Measurements from ENCODE around the gene IGFBP3.

DNA sequence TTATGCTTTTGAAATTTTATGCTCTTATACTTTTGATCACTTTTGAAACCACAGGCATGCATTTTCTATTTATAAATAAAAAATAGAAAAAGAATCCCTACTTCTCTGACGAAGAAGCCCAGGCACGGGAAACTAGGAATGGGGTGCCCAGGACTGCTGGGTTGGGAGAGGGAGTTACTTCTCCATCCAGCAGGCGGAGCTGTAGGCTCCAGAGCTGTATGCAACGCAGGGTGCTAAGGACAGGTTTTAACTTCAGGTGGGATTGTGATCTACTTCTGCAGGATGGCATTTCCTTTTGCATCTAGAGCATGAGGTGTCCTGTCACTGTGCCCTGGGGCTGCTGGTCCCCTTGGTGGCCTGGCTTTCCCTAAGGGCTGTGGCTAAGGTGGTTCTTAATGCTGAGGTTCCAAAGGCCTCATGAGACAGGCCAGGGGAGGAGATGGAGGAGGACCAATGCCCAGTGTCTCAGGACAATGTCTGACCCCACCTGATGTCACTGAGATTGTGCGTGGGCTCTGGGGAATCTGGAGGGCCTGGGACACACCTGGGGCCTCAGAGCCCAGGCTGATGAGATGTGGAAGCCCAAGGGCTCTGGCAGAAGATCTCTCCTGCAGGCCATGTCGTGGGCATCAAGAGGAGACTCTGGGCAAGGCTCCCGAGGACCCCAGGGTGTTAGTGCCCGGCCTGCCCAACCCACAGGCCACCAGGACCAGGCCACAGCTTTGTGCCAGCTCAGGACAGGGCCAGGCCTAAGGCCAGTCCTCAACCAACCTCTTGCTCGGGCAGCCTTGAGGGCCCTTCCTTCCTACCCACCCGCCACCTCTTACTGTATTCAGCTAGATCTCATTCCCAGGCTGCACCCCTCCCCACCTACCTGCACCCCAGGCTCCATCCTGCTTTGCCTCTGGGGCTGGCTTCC, 48.7 kb downstream of the IGFBP3 start:
- TF ChIP-seq, protein P1, sequence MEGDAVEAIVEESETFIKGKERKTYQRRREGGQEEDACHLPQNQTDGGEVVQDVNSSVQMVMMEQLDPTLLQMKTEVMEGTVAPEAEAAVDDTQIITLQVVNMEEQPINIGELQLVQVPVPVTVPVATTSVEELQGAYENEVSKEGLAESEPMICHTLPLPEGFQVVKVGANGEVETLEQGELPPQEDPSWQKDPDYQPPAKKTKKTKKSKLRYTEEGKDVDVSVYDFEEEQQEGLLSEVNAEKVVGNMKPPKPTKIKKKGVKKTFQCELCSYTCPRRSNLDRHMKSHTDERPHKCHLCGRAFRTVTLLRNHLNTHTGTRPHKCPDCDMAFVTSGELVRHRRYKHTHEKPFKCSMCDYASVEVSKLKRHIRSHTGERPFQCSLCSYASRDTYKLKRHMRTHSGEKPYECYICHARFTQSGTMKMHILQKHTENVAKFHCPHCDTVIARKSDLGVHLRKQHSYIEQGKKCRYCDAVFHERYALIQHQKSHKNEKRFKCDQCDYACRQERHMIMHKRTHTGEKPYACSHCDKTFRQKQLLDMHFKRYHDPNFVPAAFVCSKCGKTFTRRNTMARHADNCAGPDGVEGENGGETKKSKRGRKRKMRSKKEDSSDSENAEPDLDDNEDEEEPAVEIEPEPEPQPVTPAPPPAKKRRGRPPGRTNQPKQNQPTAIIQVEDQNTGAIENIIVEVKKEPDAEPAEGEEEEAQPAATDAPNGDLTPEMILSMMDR (IDR thresholded peaks at IDR 0.05), result peak in 3 of 5 experiments; percentile 12 to 31 (median 15)
- no peak for TF ChIP-seq POLR2A (IDR thresholded peaks at IDR 0.05)
- TF ChIP-seq POLR2AphosphoS5 (IDR thresholded peaks at IDR 0.05), result no peak
- TF ChIP-seq EP300 (IDR thresholded peaks at IDR 0.05; ENCODE audit: low read depth), result no peak
